ENCODE measurements around the gene KISS1. TPM values are rescaled to one million over a fixed set of nuclear protein-coding genes. Genes with fewer than 3 reads are reported as not detected.

The KISS1 gene
- total RNA-seq, 2 experiments from 2014 or later, result not detected

GRCh38 chr1:204142032-204142974 lies 54.0 kb downstream of the KISS1 start:
- H3K27ac Mint-ChIP-seq, result no peak overlapping the region
- no peaks in the 10 kb centered on the region for H3K4me1 Mint-ChIP-seq (ENCODE audit: low read depth)
- no peak for ATAC-seq

GRCh38 chr1:204141131-204141530 lies 55.2 kb downstream of the KISS1 start:
- Mint-ChIP-seq H3K27me3 (ENCODE audit: low read depth) (peaks cover 5% of the 10 kb centered on the region), H3K4me3 (no peak overlapping the region), H3K36me3 (ENCODE audit: low read depth) (no peaks in the 10 kb centered on the region), H3K27ac (no peak overlapping the region), H3K4me1 (ENCODE audit: low read depth) (no peaks in the 10 kb centered on the region), H3K9me3 (ENCODE audit: insufficient read depth) (no peaks in the 10 kb centered on the region)
- DNase-seq (no peak), ATAC-seq (no peak)
- ChIA-PET CTCF (interaction anchor here (3.5 kb wide), 1 partner anchor 12 kb away, joined by 22 read pairs; no protein-coding TSS in a partner anchor), POLR2A (no interaction called here)

More at GRCh38 chr1:204142032-204142974, 54.0 kb downstream of the KISS1 start:
- Mint-ChIP-seq H3K27me3 (ENCODE audit: low read depth) (peaks cover 5% of the 10 kb centered on the region), H3K4me3 (no peak overlapping the region), H3K9me3 (ENCODE audit: insufficient read depth) (no peaks in the 10 kb centered on the region), H3K36me3 (ENCODE audit: low read depth) (no peaks in the 10 kb centered on the region)
- ChIA-PET CTCF (interaction anchor here (3.5 kb wide), 1 partner anchor 13 kb away, joined by 22 read pairs; no protein-coding TSS in a partner anchor), POLR2A (no interaction called here)
- no peak for DNase-seq

Other genes with a start within 250 kb of the KISS1 start
- gene SOX13, start 123.4 kb downstream of the KISS1 start, total RNA-seq, result 1 to 10 TPM in 1 of 2 experiments, under 1 TPM in 1; 0.37 to 1.2 TPM
- gene ETNK2, start 44.4 kb downstream of the KISS1 start, total RNA-seq, result under 1 TPM in 1 of 2 experiments, not detected in 1; 0.11 TPM
- gene REN, start 30.2 kb downstream of the KISS1 start, total RNA-seq, result not detected
- not detected for gene GOLT1A, start 17.5 kb upstream of the KISS1 start, total RNA-seq
- under 1 TPM; 0.26 to 0.29 TPM for gene PLEKHA6, start 163.4 kb upstream of the KISS1 start, total RNA-seq
- 10 to 100 TPM; 64.7 to 66.0 TPM for gene PPP1R15B, start 215.3 kb upstream of the KISS1 start, total RNA-seq

Data from activated CD8-positive, alpha-beta T cell treated with anti-CD3 and anti-CD28 coated beads, Interleukin-2, amount 10 ng/mL, durations not matched to agents 7 days and 5 days (primary cell).